Panc1 (cell line): ENCODE data around the gene OTOP3.

Experiments used
- CTCF ChIP-seq: fragments of 450-650 bp; IDR thresholded peaks from 2 replicates; pipeline ENCODE4 v1.5.1; 2017; ENCODE audit warnings: mild to moderate bottlenecking
- POLR2AphosphoS5 ChIP-seq: IDR thresholded peaks from 2 replicates; pipeline ENCODE4 v1.6.1; 2012; ENCODE audit warnings: mild to moderate bottlenecking, low read depth, low read length, moderate library complexity
- TCF7L2 ChIP-seq: IDR thresholded peaks from 2 replicates; pipeline ENCODE4 v1.6.1; 2011; ENCODE audit warnings: mild to moderate bottlenecking, low read depth, low read length, inconsistent platforms

- TF ChIP-seq CTCF = no peak
- TF ChIP-seq POLR2AphosphoS5 = no peak
- TF ChIP-seq TCF7L2 = no peak
These were observed 63.1 kb downstream of the OTOP3 start for GRCh38 chr17:74998783-74999182.
